ENCODE results near the gene NPLOC4.

GRCh38 chr17:81524039-81524864, 112.7 kb downstream of the NPLOC4 start:
- TF ChIP-seq POLR2A (IDR thresholded peaks at IDR 0.05) (no peak), CTCF (IDR thresholded peaks at IDR 0.05) (no peak)
